Gastroesophageal sphincter (tissue), 4 donors: ENCODE data around the gene ABCB6. TPM values are rescaled to one million over a fixed set of nuclear protein-coding genes. Genes with fewer than 3 reads are reported as not detected.

Experiments
- ATAC-seq: fragments of 150-250 bp; one replicate; pipeline ENCODE4 v1.9.1; 2016; ENCODE audit warnings: mild to moderate bottlenecking, moderate library complexity
- H3K27ac ChIP-seq, 4 donors: fragments of 200-600 bp; sonication (generic) in 3 of 4; 1 replicate in 3 of 4; 2 replicates in 1 of 4; pipeline ENCODE4 v1.5.1; 2016 to 2019
- H3K27me3 ChIP-seq: fragments of 200-600 bp; sonication (generic); one replicate; pipeline ENCODE4 v1.5.1; 2019
- H3K36me3 ChIP-seq, 2 donors: fragments of 200-600 bp; sonication (generic); one replicate each; pipeline ENCODE4 v1.5.1; 2019; ENCODE audit warnings: control low read depth in 1 of 2
- H3K4me1 ChIP-seq, 3 donors: fragments of 200-600 bp; sonication (generic); 1 replicate in 2 of 3; 2 replicates in 1 of 3; pipeline ENCODE4 v1.5.1; 2016 to 2019; ENCODE audit warnings: control low read depth in 2 of 3
- H3K4me3 ChIP-seq, 2 donors: fragments of 200-600 bp; sonication (generic); one replicate each; pipeline ENCODE4 v1.5.1; 2019; ENCODE audit warnings: mild to moderate bottlenecking in 1 of 2, moderate library complexity in 1 of 2
- H3K9me3 ChIP-seq, 3 donors: fragments of 200-600 bp; sonication (generic); one replicate each; pipeline ENCODE4 v1.5.1; 2017 to 2019; ENCODE audit warnings: control low read depth in 2 of 3
- CTCF ChIP-seq, 4 experiments: fragments of 200-600 bp in 2 of 4; fragments of 450-650 bp in 2 of 4; sonication (generic) in 1 of 4; IDR thresholded peaks; one replicate each; pipeline ENCODE4 v1.5.1; 2017 to 2019; ENCODE audit warnings: antibody characterized with exemption in 4 of 4, mild to moderate bottlenecking in 2 of 4, moderate library complexity in 2 of 4
- EP300 ChIP-seq: sonication (generic); formaldehyde crosslinking; IDR thresholded peaks from one replicate; pipeline ENCODE4 v1.6.1; 2017; ENCODE audit warnings: antibody characterized with exemption, mild to moderate bottlenecking
- POLR2A ChIP-seq, 2 donors: fragments of 450-650 bp; IDR thresholded peaks; one replicate each; pipeline ENCODE4 v1.6.1; 2017; ENCODE audit warnings: antibody characterized with exemption in 2 of 2, mild to moderate bottlenecking in 2 of 2, moderate library complexity in 1 of 2
- POLR2AphosphoS5 ChIP-seq: sonication (generic); formaldehyde crosslinking; IDR thresholded peaks from one replicate; pipeline ENCODE4 v1.6.1; 2017; ENCODE audit warnings: antibody characterized with exemption
- WGBS, 2 donors: methylation state at CpG; one replicate each; pipeline ENCODE4 v1.1.5; 2018; ENCODE audit warnings: low coverage in 1 of 2; 5-methylcytosine and 5-hydroxymethylcytosine counted together
- total RNA-seq, 4 donors: library from RNA; depleted of rRNA; stranded (reverse); fragments of >200 nt; gene quantifications; one replicate each; pipeline ENCODE4 v1.1.0, GENCODE V29; 2016

Gene ABCB6
- total RNA-seq, 4 donors from 2014 or later: 11.4 to 19.6 (median 16.8) TPM

- peaks cover 0 to 46% (median 25%) of the 10 kb centered on the region in 3 donors for H3K4me1 ChIP-seq
- H3K36me3 ChIP-seq: peaks cover 0 to 56% of the 10 kb centered on the region in 2 donors
- TF ChIP-seq POLR2A (IDR thresholded peaks at IDR 0.05) (no peak), POLR2AphosphoS5 (no peak), CTCF (IDR thresholded peaks at IDR 0.05) (no peak), EP300 (no peak)
- H3K27me3 ChIP-seq: no peaks in the 10 kb centered on the region
- 97 to 100% methylated on average over 2 to 5 of the region's 9 CpGs for WGBS, 2 donors
- peak overlapping the region in 1 of 2 donors; percentile 99 for H3K4me3 ChIP-seq
- ATAC-seq: no peak
- H3K9me3 ChIP-seq: no peaks in the 10 kb centered on the region
- no peak overlapping the region for H3K27ac ChIP-seq
Measured at GRCh38 chr2:219179601-219180465, 38.9 kb downstream of the ABCB6 start.

- H3K36me3 ChIP-seq: peaks cover 0 to 58% of the 10 kb centered on the region in 2 donors
- no peak for ATAC-seq
- TF ChIP-seq POLR2A (IDR thresholded peaks at IDR 0.05): no peak
- TF ChIP-seq CTCF (IDR thresholded peaks at IDR 0.05): peak in 1 of 4 experiments; percentile 8
- peaks cover 0 to 52% (median 26%) of the 10 kb centered on the region in 3 donors for H3K4me1 ChIP-seq
- no peaks in the 10 kb centered on the region for H3K27me3 ChIP-seq
- no peaks in the 10 kb centered on the region for H3K9me3 ChIP-seq
- WGBS, 2 donors: 3% methylated on average over 8 to 13 of the region's 45 CpGs
- peak overlapping the region; percentile 82 to 99 for H3K4me3 ChIP-seq
- H3K27ac ChIP-seq: peak overlapping the region; percentile 95 to 99 (median 96)
Measured at GRCh38 chr2:219178377-219179175, 40.2 kb downstream of the ABCB6 start.

- Histone ChIP-seq H3K36me3 (peaks cover 0 to 58% of the 10 kb centered on the region in 2 donors), H3K4me3 (peak within 1 kb of the TSS; percentile 82 to 99), H3K27ac (peak within 1 kb of the TSS; percentile 95 to 99 (median 96)), H3K9me3 (no peaks in the 10 kb centered on the region), H3K27me3 (no peaks in the 10 kb centered on the region), H3K4me1 (peaks cover 0 to 52% (median 26%) of the 10 kb centered on the region in 3 donors)
- peak; percentile 87 for ATAC-seq
- 1 to 2% methylated on average over 9 to 16 of the region's 67 CpGs for WGBS, 2 donors
- TF ChIP-seq EP300 (no peak), POLR2AphosphoS5 (peak; percentile 98), POLR2A (IDR thresholded peaks at IDR 0.05) (peak; percentile 97 to 98), CTCF (IDR thresholded peaks at IDR 0.05) (peak in 3 of 4 experiments; percentile 48 to 68 (median 65))
Measured at GRCh38 chr2:219177552-219178376, 41.0 kb downstream of the ABCB6 start, which contains the start of gene RETREG2. Gene RETREG2, plus strand, starts transcription at chr2:219178275. Its CDS starts 78 bp downstream, at chr2:219178353.

GRCh38 chr2:219176818-219177551 is 41.8 kb downstream of the ABCB6 start, which contains the start of gene CNPPD1:
Gene CNPPD1, minus strand, starts transcription at chr2:219176925. Its CDS starts 97 bp downstream, at chr2:219176828.
- peaks cover 0 to 58% of the 10 kb centered on the region in 2 donors for H3K36me3 ChIP-seq
- H3K27ac ChIP-seq: peak within 1 kb of the TSS; percentile 95 to 99 (median 96)
- H3K27me3 ChIP-seq: no peaks in the 10 kb centered on the region
- H3K4me3 ChIP-seq: peak within 1 kb of the TSS; percentile 82 to 99
- H3K9me3 ChIP-seq: no peaks in the 10 kb centered on the region
- 0% methylated on average over 3 of the region's 69 CpGs for WGBS, 2 donors
- peaks cover 0 to 52% (median 26%) of the 10 kb centered on the region in 3 donors for H3K4me1 ChIP-seq
- ATAC-seq: peak; percentile 86
- TF ChIP-seq CTCF (IDR thresholded peaks at IDR 0.05): no peak
- peak; percentile 96 for TF ChIP-seq POLR2AphosphoS5
- TF ChIP-seq EP300: no peak
- TF ChIP-seq POLR2A (IDR thresholded peaks at IDR 0.05): peak; percentile 96 to 97
